Panc1 (cell line): ENCODE measurements around the gene RBFOX1. TPM values are rescaled to one million over a fixed set of nuclear protein-coding genes. Genes with fewer than 3 reads are reported as not detected.

Source experiments
- ATAC-seq: fragments of 200-7000 bp; cut with Tn5 transposase; 2 replicates; pipeline ENCODE4 v1.9.1; 2020; ENCODE audit warnings: mild to moderate bottlenecking, moderate library complexity
- BruUV-seq: library from RNA; stranded (reverse); fragments of 400-500 nt; replicated peaks from 2 replicates; lab custom pipeline; 2021; lab: Mats Ljungman, UMichigan
- CTCF ChIA-PET: fragments of 300-600 bp; sonication (Branson Sonifier 250); formaldehyde crosslinking; loops from one replicate; lab custom pipeline; 2022; ENCODE audit warnings: antibody characterized with exemption; lab: Charles Lee
- POLR2A ChIA-PET: fragments of 300-600 bp; sonication (Branson Sonifier 250); formaldehyde crosslinking; loops from one replicate; lab custom pipeline; 2022; ENCODE audit warnings: antibody characterized with exemption; lab: Charles Lee
- DNase-seq: peaks from one replicate; pipeline ENCODE4 v3.0.0-alpha.2; 2010; ENCODE audit warnings: low read depth, low spot score
- H3K27ac ChIP-seq: 2 replicates; pipeline ENCODE4 v1.5.1; 2011; ENCODE audit warnings: mild to moderate bottlenecking, low read length, inconsistent platforms
- H3K27me3 ChIP-seq: fragments of 200-500 bp; sonication (Bioruptor generic); 2 replicates; pipeline ENCODE4 v1.6.0; 2014; ENCODE audit warnings: low read length, inconsistent platforms; ENCODE audit not compliant: control insufficient read depth, insufficient read depth
- H3K36me3 ChIP-seq: fragments of 200-500 bp; sonication (Bioruptor generic); 2 replicates; pipeline ENCODE4 v1.5.1; 2014; ENCODE audit warnings: inconsistent platforms, mild to moderate bottlenecking, low read length, moderate library complexity; ENCODE audit not compliant: control insufficient read depth, insufficient read depth
- H3K4me1 ChIP-seq: 2 replicates; pipeline ENCODE4 v1.5.1; 2011; ENCODE audit warnings: inconsistent platforms, mild to moderate bottlenecking, low read length, moderate library complexity; ENCODE audit not compliant: control insufficient read depth, insufficient read depth
- H3K4me3 ChIP-seq, 2 experiments: 2 replicates each; pipeline ENCODE4 v1.5.1; 2011 to 2012; ENCODE audit warnings: low read depth in 2 of 2, low read length in 2 of 2, mild to moderate bottlenecking in 2 of 2, inconsistent platforms in 1 of 2, moderate library complexity in 1 of 2
- H3K9me3 ChIP-seq: fragments of 200-500 bp; sonication (Bioruptor generic); 2 replicates; pipeline ENCODE4 v1.5.1; 2014; ENCODE audit warnings: low read depth, mild to moderate bottlenecking, inconsistent platforms, low read length, moderate library complexity; ENCODE audit not compliant: control insufficient read depth, insufficient read depth
- CTCF ChIP-seq: fragments of 450-650 bp; IDR thresholded peaks from 2 replicates; pipeline ENCODE4 v1.5.1; 2017; ENCODE audit warnings: mild to moderate bottlenecking
- POLR2AphosphoS5 ChIP-seq: IDR thresholded peaks from 2 replicates; pipeline ENCODE4 v1.6.1; 2012; ENCODE audit warnings: mild to moderate bottlenecking, low read depth, low read length, moderate library complexity
- REST ChIP-seq, 2 experiments: IDR thresholded peaks; 2 replicates each; pipeline ENCODE4 v1.6.1; 2011 to 2012; ENCODE audit warnings: low read depth in 2 of 2, control low read depth in 1 of 2, low read length in 1 of 2, mild to moderate bottlenecking in 1 of 2, moderate library complexity in 1 of 2; ENCODE audit not compliant: insufficient read depth in 1 of 2
- SIN3A ChIP-seq: IDR thresholded peaks from 2 replicates; pipeline ENCODE4 v1.6.1; 2012; ENCODE audit warnings: low read depth, mild to moderate bottlenecking, low read length, moderate library complexity, borderline replicate concordance; ENCODE audit not compliant: insufficient read depth
- TCF7L2 ChIP-seq: IDR thresholded peaks from 2 replicates; pipeline ENCODE4 v1.6.1; 2011; ENCODE audit warnings: mild to moderate bottlenecking, low read depth, low read length, inconsistent platforms
- in situ Hi-C: cut with HindIII; loops from 2 replicates; pipeline ENCODE4 v1.10.0; 2016; ENCODE audit warnings: low sequenced_read_pairs, low pct_unique_long_range_greater_than_20kb
- intact Hi-C: fragments of 100-400 bp; cut with micrococcal nuclease; formaldehyde crosslinking; loops from one replicate; pipeline ENCODE4 v1.10.0; 2022; ENCODE audit not compliant: unreplicated experiment
- total RNA-seq: library from RNA; stranded (reverse); gene quantifications from one replicate; pipeline ENCODE4 v1.2.1, GENCODE V29; 2021; ENCODE audit not compliant: unreplicated experiment

Gene RBFOX1
- total RNA-seq, 1 experiment from 2014 or later, result not detected

- ChIA-PET POLR2A (no interaction called here), CTCF (no interaction called here)
- no peaks in the 10 kb centered on the region for H3K27me3 ChIP-seq
- H3K9me3 ChIP-seq, result no peaks in the 10 kb centered on the region
- no peaks in the 10 kb centered on the region for H3K36me3 ChIP-seq
- H3K4me3 ChIP-seq, result no peak overlapping the region
- TF ChIP-seq TCF7L2, result no peak
- no peak for TF ChIP-seq REST (IDR thresholded peaks at IDR 0.05; ENCODE audit: insufficient read depth in 1 of 2, low read depth in 2 of 2, low read length in 1 of 2)
- no peak for TF ChIP-seq CTCF
- no peak for TF ChIP-seq SIN3A
- TF ChIP-seq POLR2AphosphoS5, result no peak
- intact Hi-C loops, result no loop called here
- in situ Hi-C loops, result no loop called here
- BruUV-seq, result no TSS peak
- H3K4me1 ChIP-seq, result no peaks in the 10 kb centered on the region
- no peak for DNase-seq
- H3K27ac ChIP-seq, result no peak overlapping the region
- no peak for ATAC-seq
Observed at GRCh38 chr16:7705885-7706284, 373.2 kb downstream of the RBFOX1 start.

- Histone ChIP-seq H3K4me1 (no peaks in the 10 kb centered on the region), H3K27ac (no peak overlapping the region), H3K27me3 (no peaks in the 10 kb centered on the region; the same call in 1 of the 2 replicates), H3K36me3 (no peaks in the 10 kb centered on the region), H3K4me3 (no peak overlapping the region), H3K9me3 (no peaks in the 10 kb centered on the region)
- ATAC-seq (no peak), DNase-seq (no peak)
- CTCF ChIA-PET, result no interaction called here
- TF ChIP-seq REST (IDR thresholded peaks at IDR 0.05; ENCODE audit: insufficient read depth in 1 of 2, low read depth in 2 of 2, low read length in 1 of 2), result no peak
- no peak for TF ChIP-seq TCF7L2
- no peak for TF ChIP-seq SIN3A
- no peak for TF ChIP-seq CTCF
- TF ChIP-seq POLR2AphosphoS5, result no peak
- in situ Hi-C loops, result no loop called here
- POLR2A ChIA-PET, result no interaction called here
- intact Hi-C loops, result no loop called here
- BruUV-seq, result no TSS peak
Observed at GRCh38 chr16:7709186-7709585, 376.5 kb downstream of the RBFOX1 start.
